GM12878 (cell line): ENCODE measurements around the gene IL23R. TPM values are rescaled to one million over a fixed set of nuclear protein-coding genes. Genes with fewer than 3 reads are reported as not detected.
"Not testable (repeated sequence)": the region's sequence is repeated elsewhere in the genome, so short reads cannot be mapped to it uniquely, and the experiment has no call there.

ENCODE experiments used
- ATAC-seq: fragments of 200-7000 bp; cut with Tn5 transposase; 3 replicates; pipeline ENCODE4 v1.9.1; 2020; ENCODE audit warnings: mild to moderate bottlenecking, moderate library complexity
- BruUV-seq: library from RNA; stranded (reverse); fragments of 400-500 nt; replicated peaks from 2 replicates; lab custom pipeline; 2021; lab: Mats Ljungman, UMichigan
- CTCF ChIA-PET: fragments of 300-600 bp; sonication (Branson Sonifier 250); formaldehyde crosslinking; extraction: SDS; loops from one replicate; lab custom pipeline; 2021; ENCODE audit warnings: inconsistent platforms; lab: Yijun Ruan, JAX
- POLR2A ChIA-PET: fragments of 350-600 bp; formaldehyde crosslinking; extraction: SDS; loops from one replicate; lab custom pipeline; 2021; ENCODE audit warnings: inconsistent platforms; lab: Charles Lee
- RAD21 ChIA-PET: fragments of 300-600 bp; sonication (Branson Sonifier 250); formaldehyde crosslinking; loops from one replicate; lab custom pipeline; 2023; ENCODE audit warnings: antibody characterized with exemption; ENCODE audit not compliant: unreplicated experiment; lab: Charles Lee
- SMC1A ChIA-PET: fragments of 300-600 bp; sonication (Branson Sonifier 250); formaldehyde crosslinking; loops from one replicate; lab custom pipeline; 2023; ENCODE audit not compliant: unreplicated experiment, uncharacterized antibody; lab: Charles Lee
- DNase-seq: peaks from one replicate; pipeline ENCODE4 v3.0.0-alpha.2; 2011; ENCODE audit warnings: low read depth, low spot score
- FAIRE-seq: peaks from 3 replicates; lab custom pipeline; 2011; peaks lifted over from hg19 to GRCh38; lab: Jason Lieb, UNC
- H2AFZ ChIP-seq: 2 replicates; pipeline ENCODE4 v1.6.0; 2011; ENCODE audit warnings: low read depth, low read length, control low read depth; ENCODE audit not compliant: control insufficient read depth
- H3K27ac ChIP-seq: 2 replicates; pipeline ENCODE4 v1.5.1; 2011; ENCODE audit warnings: control low read depth; ENCODE audit not compliant: control insufficient read depth, insufficient read depth
- H3K27me3 ChIP-seq, 2 experiments: replicated peaks in 1 of 2; 2 replicates each; pipeline versions ENCODE4 v1.6.0 to v1.6.1; 2011; ENCODE audit warnings: low read length in 1 of 2; ENCODE audit not compliant: control insufficient read depth in 2 of 2, insufficient read depth in 2 of 2
- H3K36me3 ChIP-seq, 2 experiments: 2 replicates each; pipeline ENCODE4 v1.5.1; 2011; ENCODE audit warnings: low read length in 1 of 2; ENCODE audit not compliant: control insufficient read depth in 2 of 2, insufficient read depth in 2 of 2
- H3K4me1 ChIP-seq: 2 replicates; pipeline ENCODE4 v1.6.1; 2011; ENCODE audit warnings: mild to moderate bottlenecking, low read length, moderate library complexity, mixed read lengths; ENCODE audit not compliant: control insufficient read depth, insufficient read depth
- H3K4me2 ChIP-seq: 2 replicates; pipeline ENCODE4 v1.6.0; 2011; ENCODE audit warnings: control low read depth; ENCODE audit not compliant: control insufficient read depth, insufficient read depth
- H3K4me3 ChIP-seq: fragments of 200-600 bp; sonication (generic); 2 replicates; pipeline ENCODE4 v1.5.1; 2016
- H3K79me2 ChIP-seq: 2 replicates; pipeline ENCODE4 v1.6.0; 2011; ENCODE audit warnings: low read length; ENCODE audit not compliant: control insufficient read depth, insufficient read depth
- H3K9ac ChIP-seq: 2 replicates; pipeline ENCODE4 v1.8.0; 2011; ENCODE audit warnings: low read length, control low read depth, mixed read lengths; ENCODE audit not compliant: control insufficient read depth, insufficient read depth
- H3K9me3 ChIP-seq: replicated peaks from 3 replicates; pipeline ENCODE4 v1.5.1; 2011; ENCODE audit warnings: mild to moderate bottlenecking, low read length; ENCODE audit not compliant: control insufficient read depth, insufficient read depth
- H4K20me1 ChIP-seq: 2 replicates; pipeline ENCODE4 v1.6.0; 2011; ENCODE audit not compliant: control insufficient read depth, insufficient read depth
- SUZ12 ChIP-seq: fragments of 200-600 bp; sonication (generic); IDR thresholded peaks from one replicate; pipeline ENCODE4 v1.6.1; 2018; ENCODE audit warnings: antibody characterized with exemption, mild to moderate bottlenecking; ENCODE audit not compliant: unreplicated experiment
- TARDBP ChIP-seq: IDR thresholded peaks from 2 replicates; pipeline ENCODE4 v1.6.1; 2016; ENCODE audit warnings: borderline replicate concordance
- TBL1XR1 ChIP-seq: IDR thresholded peaks from 2 replicates; pipeline ENCODE4 v1.6.1; 2012; ENCODE audit warnings: low read depth, low read length, improper control_type of control experiment
- WGBS: methylation state at CpG from one replicate; pipeline ENCODE4 v1.1.6; 2016; ENCODE audit warnings: low lambda C conversion rate; ENCODE audit not compliant: insufficient replicate concordance, insufficient coverage; ENCODE audit errors: missing lambda C conversion rate; 5-methylcytosine and 5-hydroxymethylcytosine counted together
- in situ Hi-C: fragments of 300-500 bp; cut with MboI; formaldehyde crosslinking; loops from 9 replicates; pipeline ENCODE4 v1.14.3; 2018; ENCODE audit warnings: mixed read lengths
- intact Hi-C: fragments of 100-400 bp; cut with micrococcal nuclease; formaldehyde crosslinking; loops from one replicate; pipeline ENCODE4 v1.14.2; 2022; ENCODE audit not compliant: unreplicated experiment
- polyA plus RNA-seq, 11 experiments: library from polyadenylated mRNA; depleted of rRNA in 4 of 11; unstranded in 6 of 11; stranded (reverse) in 5 of 11; fragments of >200 nt; fragmentation: Nextera tagmentation in 4 of 11; fragmentation: Illumina TruSeq in 1 of 11; extraction: Ambion mirVana in 4 of 11; extraction: Trizol in 1 of 11; gene quantifications; 1 replicate in 1 of 11; 2 replicates in 10 of 11; pipeline versions ENCODE4 v1.2.1 to v1.2.3, GENCODE V29; 2011 to 2016; ENCODE audit warnings: inconsistent platforms in 2 of 11, missing spikeins in 2 of 11, low read depth in 1 of 11
- total RNA-seq, 4 experiments: library from RNA; depleted of rRNA in 3 of 4; stranded (reverse); fragments of >200 nt in 3 of 4; fragmentation: Illumina TruSeq in 1 of 4; extraction: Trizol in 1 of 4; gene quantifications; 2 replicates each; pipeline versions ENCODE4 v1.2.1 to v1.2.3, GENCODE V29; 2013 to 2021
- TF ChIP-seq, protein P1 (sequence below): fragments of 450-650 bp; IDR thresholded peaks from 2 replicates; pipeline ENCODE4 v1.6.1; 2016; ENCODE audit warnings: mild to moderate bottlenecking
- TF ChIP-seq, protein P2 (sequence below): fragments of 450-650 bp; IDR thresholded peaks from 2 replicates; pipeline ENCODE4 v1.6.1; 2017; ENCODE audit warnings: mild to moderate bottlenecking, moderate library complexity

The IL23R gene
- total and polyA plus RNA-seq, 10 of the 15 experiments (the other 5 are each of a cell fraction or from before 2014, with no cell fraction given): 0.16 to 6.4 (median 0.59) TPM

DNA sequence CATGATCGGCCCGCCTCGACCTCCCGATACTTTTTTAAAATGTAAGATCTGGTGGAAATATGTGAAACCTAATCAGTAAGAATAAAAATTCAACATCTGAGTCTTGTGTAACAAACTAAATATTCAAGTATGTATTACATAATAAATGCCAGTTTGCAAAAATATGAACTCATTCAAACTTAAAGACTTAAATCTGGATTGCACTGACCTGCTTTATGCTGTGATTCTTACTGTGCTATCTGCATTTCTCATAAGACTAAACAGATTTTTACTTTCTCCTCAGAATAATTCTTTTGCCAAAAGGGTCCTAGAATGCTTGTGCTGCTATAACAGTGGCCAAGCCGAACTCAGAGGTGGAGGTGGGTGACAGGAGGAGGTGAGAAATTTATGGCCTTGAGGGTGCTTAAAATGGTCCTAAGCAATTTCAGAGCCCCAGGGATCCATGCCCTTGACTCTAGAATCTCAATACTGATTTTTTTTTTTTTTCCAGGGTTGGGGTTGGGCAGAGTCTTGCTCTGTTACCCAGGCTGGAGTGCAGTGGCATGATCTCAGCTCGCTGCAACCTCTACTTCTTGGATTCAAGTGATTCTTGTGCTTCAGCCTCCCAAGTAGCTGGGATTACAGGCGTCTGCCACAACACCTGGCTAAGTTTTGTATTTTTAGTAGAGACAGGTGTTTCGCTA lies 38.2 kb downstream of the IL23R start (continued):
- TF ChIP-seq, protein P1, sequence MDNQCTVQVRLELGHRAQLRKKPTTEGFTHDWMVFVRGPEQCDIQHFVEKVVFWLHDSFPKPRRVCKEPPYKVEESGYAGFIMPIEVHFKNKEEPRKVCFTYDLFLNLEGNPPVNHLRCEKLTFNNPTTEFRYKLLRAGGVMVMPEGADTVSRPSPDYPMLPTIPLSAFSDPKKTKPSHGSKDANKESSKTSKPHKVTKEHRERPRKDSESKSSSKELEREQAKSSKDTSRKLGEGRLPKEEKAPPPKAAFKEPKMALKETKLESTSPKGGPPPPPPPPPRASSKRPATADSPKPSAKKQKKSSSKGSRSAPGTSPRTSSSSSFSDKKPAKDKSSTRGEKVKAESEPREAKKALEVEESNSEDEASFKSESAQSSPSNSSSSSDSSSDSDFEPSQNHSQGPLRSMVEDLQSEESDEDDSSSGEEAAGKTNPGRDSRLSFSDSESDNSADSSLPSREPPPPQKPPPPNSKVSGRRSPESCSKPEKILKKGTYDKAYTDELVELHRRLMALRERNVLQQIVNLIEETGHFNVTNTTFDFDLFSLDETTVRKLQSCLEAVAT: no peak
- TF ChIP-seq SUZ12 (no peak), TARDBP (no peak), TBL1XR1 (no peak)
- TF ChIP-seq, protein P2, sequence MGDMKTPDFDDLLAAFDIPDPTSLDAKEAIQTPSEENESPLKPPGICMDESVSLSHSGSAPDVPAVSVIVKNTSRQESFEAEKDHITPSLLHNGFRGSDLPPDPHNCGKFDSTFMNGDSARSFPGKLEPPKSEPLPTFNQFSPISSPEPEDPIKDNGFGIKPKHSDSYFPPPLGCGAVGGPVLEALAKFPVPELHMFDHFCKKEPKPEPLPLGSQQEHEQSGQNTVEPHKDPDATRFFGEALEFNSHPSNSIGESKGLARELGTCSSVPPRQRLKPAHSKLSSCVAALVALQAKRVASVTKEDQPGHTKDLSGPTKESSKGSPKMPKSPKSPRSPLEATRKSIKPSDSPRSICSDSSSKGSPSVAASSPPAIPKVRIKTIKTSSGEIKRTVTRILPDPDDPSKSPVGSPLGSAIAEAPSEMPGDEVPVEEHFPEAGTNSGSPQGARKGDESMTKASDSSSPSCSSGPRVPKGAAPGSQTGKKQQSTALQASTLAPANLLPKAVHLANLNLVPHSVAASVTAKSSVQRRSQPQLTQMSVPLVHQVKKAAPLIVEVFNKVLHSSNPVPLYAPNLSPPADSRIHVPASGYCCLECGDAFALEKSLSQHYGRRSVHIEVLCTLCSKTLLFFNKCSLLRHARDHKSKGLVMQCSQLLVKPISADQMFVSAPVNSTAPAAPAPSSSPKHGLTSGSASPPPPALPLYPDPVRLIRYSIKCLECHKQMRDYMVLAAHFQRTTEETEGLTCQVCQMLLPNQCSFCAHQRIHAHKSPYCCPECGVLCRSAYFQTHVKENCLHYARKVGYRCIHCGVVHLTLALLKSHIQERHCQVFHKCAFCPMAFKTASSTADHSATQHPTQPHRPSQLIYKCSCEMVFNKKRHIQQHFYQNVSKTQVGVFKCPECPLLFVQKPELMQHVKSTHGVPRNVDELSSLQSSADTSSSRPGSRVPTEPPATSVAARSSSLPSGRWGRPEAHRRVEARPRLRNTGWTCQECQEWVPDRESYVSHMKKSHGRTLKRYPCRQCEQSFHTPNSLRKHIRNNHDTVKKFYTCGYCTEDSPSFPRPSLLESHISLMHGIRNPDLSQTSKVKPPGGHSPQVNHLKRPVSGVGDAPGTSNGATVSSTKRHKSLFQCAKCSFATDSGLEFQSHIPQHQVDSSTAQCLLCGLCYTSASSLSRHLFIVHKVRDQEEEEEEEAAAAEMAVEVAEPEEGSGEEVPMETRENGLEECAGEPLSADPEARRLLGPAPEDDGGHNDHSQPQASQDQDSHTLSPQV: no peak

DNA sequence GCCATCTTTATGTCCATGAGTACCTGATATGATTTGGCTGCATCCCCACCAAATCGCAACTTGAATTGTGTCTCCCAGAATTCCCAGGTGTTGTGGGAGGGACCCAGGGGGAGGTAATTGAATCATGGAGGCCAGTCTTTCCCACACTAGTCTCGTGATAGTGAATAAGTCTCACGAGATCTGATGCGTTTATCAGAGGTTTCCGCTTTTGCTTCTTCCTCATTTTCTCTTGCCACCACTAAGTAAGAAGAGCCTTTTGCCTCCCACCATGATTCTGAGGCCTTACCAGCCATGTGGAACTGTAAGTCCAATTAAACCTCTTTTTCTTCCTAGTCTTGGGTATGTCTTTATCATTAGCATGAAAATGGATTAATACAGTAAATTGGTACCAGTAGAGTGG lies 41.1 kb downstream of the IL23R start:
- BruUV-seq, DNase-seq, H3K79me2 ChIP-seq, FAIRE-seq, H3K4me2 ChIP-seq, ATAC-seq, SMC1A ChIA-PET, H3K36me3 ChIP-seq, H3K27ac ChIP-seq, RAD21 ChIA-PET, H4K20me1 ChIP-seq, H3K4me1 ChIP-seq, H3K9me3 ChIP-seq, in situ Hi-C loops, H3K4me3 ChIP-seq, H3K9ac ChIP-seq, H3K27me3 ChIP-seq, intact Hi-C loops, H2AFZ ChIP-seq, POLR2A ChIA-PET: not testable (repeated sequence)
- 58% methylated on average over 5 of the region's 5 CpGs for WGBS
- CTCF ChIA-PET: interaction anchor here (1.5 to 3.2 kb wide), 2 partner anchors 58 to 63 kb away, joined by 6 to 14 read pairs; no protein-coding TSS in a partner anchor
